Stimulated activated CD4-positive, alpha-beta T cell treated with anti-CD3 and anti-CD28 coated beads, Interleukin-4, amount 100 ng/mL, for 1 hour (primary cell): ENCODE data around the gene TAPBP.
"Not testable (repeated sequence)": the region's sequence is repeated elsewhere in the genome, so short reads cannot be mapped to it uniquely, and the experiment has no call there.

Experiments
- DNase-seq: peaks from one replicate; pipeline ENCODE4 v3.0.0-alpha.2; 2020

TAPBP gene

GRCh38 chr6:33295621-33296369, 18.1 kb downstream of the TAPBP start:
- no peak for DNase-seq

- DNase-seq = no peak
Observed at GRCh38 chr6:33294086-33294823, 19.6 kb downstream of the TAPBP start.

GRCh38 chr6:33292996-33293682, 20.7 kb downstream of the TAPBP start:
- no peak for DNase-seq

GRCh38 chr6:33290459-33290858, 23.4 kb downstream of the TAPBP start:
- no peak for DNase-seq

- no peak for DNase-seq
Observed at GRCh38 chr6:33289784-33290315, 24.0 kb downstream of the TAPBP start.

GRCh38 chr6:33288921-33289783, 24.7 kb downstream of the TAPBP start, which contains the start of the genes PFDN6 and WDR46:
Gene PFDN6, plus strand, starts transcription at chr6:33289601. Its CDS starts 256 bp downstream, at chr6:33289857.
Gene WDR46, minus strand, starts transcription at chr6:33289239. Its CDS starts 69 bp downstream, at chr6:33289170.
- DNase-seq = peak; percentile 74

- no peak for DNase-seq
Observed at GRCh38 chr6:33288141-33288920, 25.5 kb downstream of the TAPBP start.

- no peak for DNase-seq
Observed at GRCh38 chr6:33286946-33287914, 26.6 kb downstream of the TAPBP start.

- DNase-seq = not testable (repeated sequence)
Observed at GRCh38 chr6:33285214-33285613, 28.7 kb downstream of the TAPBP start.

GRCh38 chr6:33280539-33280938, 33.3 kb downstream of the TAPBP start:
- no peak for DNase-seq

GRCh38 chr6:33279971-33280511, 33.8 kb downstream of the TAPBP start:
- no peak for DNase-seq

GRCh38 chr6:33279257-33279695, 34.6 kb downstream of the TAPBP start:
- no peak for DNase-seq

GRCh38 chr6:33278810-33279209, 35.1 kb downstream of the TAPBP start:
- DNase-seq = no peak

- DNase-seq = no peak
Observed at GRCh38 chr6:33278392-33278741, 35.5 kb downstream of the TAPBP start.

- peak; percentile 35 for DNase-seq
Observed at GRCh38 chr6:33277663-33278391, 36.1 kb downstream of the TAPBP start.

- DNase-seq = peak; percentile 76
Observed at GRCh38 chr6:33276864-33277662, 36.8 kb downstream of the TAPBP start, which contains the start of gene B3GALT4. Gene B3GALT4, plus strand, starts transcription at chr6:33277123. Its CDS starts 297 bp downstream, at chr6:33277420.

- no peak for DNase-seq
Observed at GRCh38 chr6:33276581-33276863, 37.4 kb downstream of the TAPBP start.
